ENCODE data around the gene DTX3L. TPM values are rescaled to one million over a fixed set of nuclear protein-coding genes. Genes with fewer than 3 reads are reported as not detected.

DTX3L gene
- total and polyA plus RNA-seq, 10 of the 15 experiments (the other 5 are each of a cell fraction or from before 2014, with no cell fraction given), result 9.9 to 41.4 (median 21.7) TPM

GRCh38 chr3:122606330-122606729 is 42.2 kb downstream of the DTX3L start:
- in situ Hi-C loops (cut with MboI), result no loop called here
- intact Hi-C loops (cut with micrococcal nuclease; ENCODE audit: unreplicated experiment), result no loop called here
- no peak for DNase-seq (ENCODE audit: low read depth, low spot score)
- ATAC-seq, result no peak
- H3K4me3 ChIP-seq, result no peak overlapping the region
- H3K27me3 ChIP-seq (replicated peaks in 1 of 2; ENCODE audit: control insufficient read depth in 2 of 2, insufficient read depth in 2 of 2, low read length in 1 of 2), result no peaks in the 10 kb centered on the region
- WGBS (ENCODE audit: insufficient coverage, insufficient replicate concordance, low lambda C conversion rate, missing lambda C conversion rate), result 72% methylated on average over 4 of the region's 4 CpGs
- POLR2A ChIA-PET, result interaction anchor here (1.1 kb wide), 1 partner anchor 40 kb away, joined by 3 read pairs; no protein-coding TSS in a partner anchor
- RAD21 ChIA-PET (ENCODE audit: unreplicated experiment), result no interaction called here
- peaks cover 7 to 8% of the 10 kb centered on the region in 2 experiments for H3K36me3 ChIP-seq (ENCODE audit: control insufficient read depth in 2 of 2, insufficient read depth in 2 of 2, low read length in 1 of 2)
- no peak overlapping the region for H2AFZ ChIP-seq (ENCODE audit: control insufficient read depth, low read depth, low read length)
- CTCF ChIA-PET, result interaction anchor here (0.8 to 1.4 kb wide), 4 partner anchors 11 to 40 kb away, joined by 3 to 6 read pairs (median 3); no protein-coding TSS in a partner anchor
- TF ChIP-seq MEF2B (IDR thresholded peaks at IDR 0.05; ENCODE audit: partially characterized antibody, poor library complexity, severe bottlenecking) (no peak), ZNF207 (IDR thresholded peaks at IDR 0.05; ENCODE audit: borderline replicate concordance) (no peak), IRF4 (IDR thresholded peaks at IDR 0.05; ENCODE audit: low read depth, low read length) (no peak), PAX8 (IDR thresholded peaks at IDR 0.05) (no peak), NFYA (IDR thresholded peaks at IDR 0.05; ENCODE audit: borderline replicate concordance, low read depth, low read length) (no peak), PAX5 (IDR thresholded peaks at IDR 0.05; ENCODE audit: borderline replicate concordance, low read depth, low read length) (no peak), RB1 (IDR thresholded peaks at IDR 0.05; ENCODE audit: borderline replicate concordance) (no peak), LARP7 (IDR thresholded peaks at IDR 0.05) (no peak), RAD51 (IDR thresholded peaks at IDR 0.05) (no peak), BMI1 (IDR thresholded peaks at IDR 0.05; ENCODE audit: borderline replicate concordance) (no peak), REST (IDR thresholded peaks at IDR 0.05; ENCODE audit: low read depth, low read length) (no peak)
- TF ChIP-seq, protein P1, sequence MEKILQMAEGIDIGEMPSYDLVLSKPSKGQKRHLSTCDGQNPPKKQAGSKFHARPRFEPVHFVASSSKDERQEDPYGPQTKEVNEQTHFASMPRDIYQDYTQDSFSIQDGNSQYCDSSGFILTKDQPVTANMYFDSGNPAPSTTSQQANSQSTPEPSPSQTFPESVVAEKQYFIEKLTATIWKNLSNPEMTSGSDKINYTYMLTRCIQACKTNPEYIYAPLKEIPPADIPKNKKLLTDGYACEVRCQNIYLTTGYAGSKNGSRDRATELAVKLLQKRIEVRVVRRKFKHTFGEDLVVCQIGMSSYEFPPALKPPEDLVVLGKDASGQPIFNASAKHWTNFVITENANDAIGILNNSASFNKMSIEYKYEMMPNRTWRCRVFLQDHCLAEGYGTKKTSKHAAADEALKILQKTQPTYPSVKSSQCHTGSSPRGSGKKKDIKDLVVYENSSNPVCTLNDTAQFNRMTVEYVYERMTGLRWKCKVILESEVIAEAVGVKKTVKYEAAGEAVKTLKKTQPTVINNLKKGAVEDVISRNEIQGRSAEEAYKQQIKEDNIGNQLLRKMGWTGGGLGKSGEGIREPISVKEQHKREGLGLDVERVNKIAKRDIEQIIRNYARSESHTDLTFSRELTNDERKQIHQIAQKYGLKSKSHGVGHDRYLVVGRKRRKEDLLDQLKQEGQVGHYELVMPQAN (conservative IDR thresholded peaks at IDR 0.05), result no peak
- TF ChIP-seq, protein P2, sequence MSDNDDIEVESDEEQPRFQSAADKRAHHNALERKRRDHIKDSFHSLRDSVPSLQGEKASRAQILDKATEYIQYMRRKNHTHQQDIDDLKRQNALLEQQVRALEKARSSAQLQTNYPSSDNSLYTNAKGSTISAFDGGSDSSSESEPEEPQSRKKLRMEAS (IDR thresholded peaks at IDR 0.05; ENCODE audit: low read depth, low read length), result no peak
- no peaks in the 10 kb centered on the region for H4K20me1 ChIP-seq (ENCODE audit: control insufficient read depth, insufficient read depth)
- SMC1A ChIA-PET (ENCODE audit: uncharacterized antibody, unreplicated experiment), result interaction anchor here (0.9 to 1.9 kb wide), 3 partner anchors 12 to 84 kb away, joined by 3 to 5 read pairs (median 5); no protein-coding TSS in a partner anchor
- H3K79me2 ChIP-seq (ENCODE audit: control insufficient read depth, insufficient read depth, low read length), result no peaks in the 10 kb centered on the region
- no TSS peak for BruUV-seq (replicated peaks)
- H3K4me1 ChIP-seq (ENCODE audit: control insufficient read depth, insufficient read depth, low read length), result peaks cover 18% of the 10 kb centered on the region
- peaks cover 10% of the 10 kb centered on the region for H3K9me3 ChIP-seq (replicated peaks; ENCODE audit: control insufficient read depth, insufficient read depth, low read length)
- no peak for FAIRE-seq
- no peak overlapping the region for H3K4me2 ChIP-seq (ENCODE audit: control insufficient read depth, insufficient read depth)
- H3K9ac ChIP-seq (ENCODE audit: control insufficient read depth, insufficient read depth, low read length), result no peak overlapping the region
- H3K27ac ChIP-seq (ENCODE audit: control insufficient read depth, insufficient read depth), result no peak overlapping the region
